ENCODE measurements around the gene SLC7A14.

The SLC7A14 gene

DNA sequence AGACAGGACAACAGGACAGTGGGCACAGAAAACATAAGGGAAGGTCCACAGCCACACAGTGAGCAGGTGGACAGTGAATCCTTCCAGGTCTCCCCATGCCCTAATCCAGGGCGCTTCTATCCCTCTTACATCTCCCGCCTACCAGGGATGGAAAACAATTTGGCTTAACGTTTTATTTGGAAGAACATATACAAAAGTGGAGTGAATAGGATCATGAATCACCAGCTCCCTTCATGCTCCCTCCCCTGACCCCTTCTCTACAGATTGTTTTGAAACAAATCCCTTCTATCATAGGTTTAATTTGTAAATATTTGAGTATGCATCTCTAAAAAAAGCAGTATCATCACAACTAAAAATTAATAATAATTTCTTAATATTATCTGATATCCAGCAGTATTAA lies 114.7 kb downstream of the SLC7A14 start:
- TF ChIP-seq, protein P1, sequence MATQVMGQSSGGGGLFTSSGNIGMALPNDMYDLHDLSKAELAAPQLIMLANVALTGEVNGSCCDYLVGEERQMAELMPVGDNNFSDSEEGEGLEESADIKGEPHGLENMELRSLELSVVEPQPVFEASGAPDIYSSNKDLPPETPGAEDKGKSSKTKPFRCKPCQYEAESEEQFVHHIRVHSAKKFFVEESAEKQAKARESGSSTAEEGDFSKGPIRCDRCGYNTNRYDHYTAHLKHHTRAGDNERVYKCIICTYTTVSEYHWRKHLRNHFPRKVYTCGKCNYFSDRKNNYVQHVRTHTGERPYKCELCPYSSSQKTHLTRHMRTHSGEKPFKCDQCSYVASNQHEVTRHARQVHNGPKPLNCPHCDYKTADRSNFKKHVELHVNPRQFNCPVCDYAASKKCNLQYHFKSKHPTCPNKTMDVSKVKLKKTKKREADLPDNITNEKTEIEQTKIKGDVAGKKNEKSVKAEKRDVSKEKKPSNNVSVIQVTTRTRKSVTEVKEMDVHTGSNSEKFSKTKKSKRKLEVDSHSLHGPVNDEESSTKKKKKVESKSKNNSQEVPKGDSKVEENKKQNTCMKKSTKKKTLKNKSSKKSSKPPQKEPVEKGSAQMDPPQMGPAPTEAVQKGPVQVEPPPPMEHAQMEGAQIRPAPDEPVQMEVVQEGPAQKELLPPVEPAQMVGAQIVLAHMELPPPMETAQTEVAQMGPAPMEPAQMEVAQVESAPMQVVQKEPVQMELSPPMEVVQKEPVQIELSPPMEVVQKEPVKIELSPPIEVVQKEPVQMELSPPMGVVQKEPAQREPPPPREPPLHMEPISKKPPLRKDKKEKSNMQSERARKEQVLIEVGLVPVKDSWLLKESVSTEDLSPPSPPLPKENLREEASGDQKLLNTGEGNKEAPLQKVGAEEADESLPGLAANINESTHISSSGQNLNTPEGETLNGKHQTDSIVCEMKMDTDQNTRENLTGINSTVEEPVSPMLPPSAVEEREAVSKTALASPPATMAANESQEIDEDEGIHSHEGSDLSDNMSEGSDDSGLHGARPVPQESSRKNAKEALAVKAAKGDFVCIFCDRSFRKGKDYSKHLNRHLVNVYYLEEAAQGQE (IDR thresholded peaks at IDR 0.05; ENCODE audit: insufficient read depth in 1 of 2, low read depth in 2 of 2, low read length in 2 of 2): no peak
- TF ChIP-seq SIN3A (IDR thresholded peaks at IDR 0.05; ENCODE audit: borderline replicate concordance, insufficient read depth, low read length) (no peak), POLR2AphosphoS5 (IDR thresholded peaks at IDR 0.05; ENCODE audit: low read depth, low read length) (no peak), FOXP2 (optimal IDR thresholded peaks at IDR 0.05; ENCODE audit: borderline replicate concordance, extremely low read depth, extremely low read length, insufficient read depth) (no peak), TAF1 (IDR thresholded peaks at IDR 0.05; ENCODE audit: borderline replicate concordance, insufficient read depth, low read length) (no peak)

DNA sequence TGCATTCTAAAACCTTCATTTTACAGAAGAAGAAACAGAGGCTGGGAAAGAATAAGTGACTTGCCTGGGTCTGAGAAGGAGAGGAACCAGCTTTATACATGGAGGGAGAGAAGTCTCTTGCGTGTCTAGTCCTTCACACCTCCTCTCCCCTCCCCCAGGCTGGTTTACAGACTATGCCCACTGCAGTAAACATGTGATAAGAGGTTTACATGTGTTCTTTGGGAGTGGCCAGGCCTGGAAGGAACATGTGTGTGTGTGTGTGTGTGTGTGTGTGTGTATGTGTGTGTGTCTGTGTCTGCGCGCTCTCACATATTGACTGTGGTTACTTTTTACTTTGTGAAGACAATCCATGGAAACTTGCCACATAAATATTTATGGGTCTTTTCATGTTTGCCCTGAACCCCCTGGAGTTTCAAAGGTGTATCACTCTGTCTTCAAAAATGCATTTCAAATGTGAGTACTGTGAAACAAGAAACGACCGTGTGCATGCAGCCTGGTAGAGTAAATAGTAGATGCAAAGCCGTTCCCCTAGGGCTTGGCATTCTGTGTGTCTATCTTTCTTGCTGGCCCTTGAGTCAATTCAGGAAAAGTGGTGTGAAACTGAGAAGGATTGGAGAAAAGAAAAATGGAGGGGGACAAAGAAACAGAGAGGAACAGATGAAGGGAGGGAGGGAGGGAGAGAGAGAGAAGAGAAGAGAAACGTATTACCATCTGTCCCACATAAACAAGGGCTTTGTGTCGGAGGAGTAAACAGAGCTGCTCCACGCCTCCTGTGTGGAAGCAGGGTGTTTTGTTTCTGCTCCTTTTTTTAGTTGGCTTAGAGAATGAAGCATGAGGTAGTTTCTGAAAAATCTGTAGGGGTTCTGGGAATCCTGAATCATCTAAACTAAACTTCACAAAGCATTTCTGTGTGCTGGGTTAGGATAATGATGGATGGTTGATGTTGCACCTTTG lies 115.5 kb downstream of the SLC7A14 start:
- TF ChIP-seq TAF1 (IDR thresholded peaks at IDR 0.05; ENCODE audit: borderline replicate concordance, insufficient read depth, low read length): no peak
- peak; percentile 57 for TF ChIP-seq FOXP2 (optimal IDR thresholded peaks at IDR 0.05; ENCODE audit: borderline replicate concordance, extremely low read depth, extremely low read length, insufficient read depth)

DNA sequence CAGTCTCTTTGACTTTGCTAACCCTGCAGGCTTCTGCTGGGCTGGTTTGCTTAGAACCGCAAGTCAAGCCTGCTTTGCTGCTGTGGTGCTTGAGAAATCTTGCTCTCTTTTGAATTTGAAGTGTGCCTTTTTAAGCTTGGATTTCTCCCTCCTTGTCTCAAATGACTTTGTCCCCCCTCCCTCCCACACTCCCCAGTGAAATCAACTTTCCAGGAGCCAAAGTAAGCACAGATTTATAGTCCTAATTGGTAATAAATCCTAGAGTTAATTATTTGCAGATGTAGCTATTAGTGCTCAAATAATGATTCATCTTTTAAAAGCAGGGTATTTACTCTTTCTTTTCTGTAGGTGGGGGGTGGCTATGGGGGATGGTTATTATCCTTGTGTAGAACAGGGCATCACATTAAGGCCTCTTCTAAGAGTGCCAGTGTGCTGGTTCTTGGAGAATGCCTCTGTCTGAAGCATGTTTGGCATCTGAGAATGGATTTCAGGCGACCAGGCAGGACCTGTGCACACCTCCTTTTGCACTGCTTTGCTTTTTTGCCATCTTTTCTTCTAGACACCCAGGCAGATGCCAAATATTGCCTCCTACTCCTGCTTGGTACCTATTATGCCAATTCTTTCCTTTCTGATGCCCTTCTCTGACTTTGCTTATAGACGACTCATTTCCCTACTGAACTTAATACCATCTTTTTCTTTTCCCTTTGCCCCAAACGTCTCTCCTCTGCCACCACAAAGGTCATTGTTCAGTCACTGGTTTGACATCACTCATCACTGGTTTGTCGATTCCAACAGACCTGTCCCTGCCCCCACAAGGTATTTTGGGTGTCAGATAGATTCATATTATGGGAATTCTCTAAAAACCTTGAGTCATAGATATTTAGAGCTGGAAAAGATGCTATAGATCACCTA lies 116.5 kb downstream of the SLC7A14 start:
- no peak for TF ChIP-seq SIN3A (IDR thresholded peaks at IDR 0.05; ENCODE audit: borderline replicate concordance, insufficient read depth, low read length)
- TF ChIP-seq POLR2AphosphoS5 (IDR thresholded peaks at IDR 0.05; ENCODE audit: low read depth, low read length): no peak
- no peak for TF ChIP-seq TAF1 (IDR thresholded peaks at IDR 0.05; ENCODE audit: borderline replicate concordance, insufficient read depth, low read length)
- TF ChIP-seq, protein P1 (IDR thresholded peaks at IDR 0.05; ENCODE audit: insufficient read depth in 1 of 2, low read depth in 2 of 2, low read length in 2 of 2): no peak
- TF ChIP-seq FOXP2 (optimal IDR thresholded peaks at IDR 0.05; ENCODE audit: borderline replicate concordance, extremely low read depth, extremely low read length, insufficient read depth): no peak

DNA sequence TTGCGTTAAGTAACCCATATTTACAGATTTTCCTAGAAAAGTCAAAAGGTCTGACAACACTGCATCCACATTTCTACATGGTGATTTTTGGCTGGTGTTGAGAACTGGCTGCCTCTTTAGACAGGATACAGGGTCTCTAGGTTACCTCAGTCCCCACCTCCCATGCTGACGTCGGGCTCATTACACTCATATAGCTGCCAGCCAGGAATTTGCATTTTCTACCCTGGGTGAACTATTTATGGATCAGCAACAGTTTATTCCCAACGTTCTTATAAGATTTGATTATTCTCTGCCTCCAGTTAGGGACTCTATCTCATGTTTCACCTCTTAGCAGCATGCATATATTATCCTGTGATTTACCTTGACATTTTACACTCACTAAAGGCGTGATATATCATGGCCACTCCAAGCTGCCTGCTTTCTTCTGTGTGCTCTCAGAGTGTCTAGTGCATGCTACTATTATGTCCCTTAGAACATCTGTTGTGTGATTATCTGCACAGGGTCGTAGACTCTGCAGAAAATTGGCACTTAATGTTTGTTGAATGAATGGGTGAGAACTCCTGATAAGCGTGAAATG lies 118.2 kb downstream of the SLC7A14 start:
- TF ChIP-seq, protein P1 (IDR thresholded peaks at IDR 0.05; ENCODE audit: insufficient read depth in 1 of 2, low read depth in 2 of 2, low read length in 2 of 2): no peak
- TF ChIP-seq POLR2AphosphoS5 (IDR thresholded peaks at IDR 0.05; ENCODE audit: low read depth, low read length) (no peak), SIN3A (IDR thresholded peaks at IDR 0.05; ENCODE audit: borderline replicate concordance, insufficient read depth, low read length) (no peak), TAF1 (IDR thresholded peaks at IDR 0.05; ENCODE audit: borderline replicate concordance, insufficient read depth, low read length) (no peak), FOXP2 (optimal IDR thresholded peaks at IDR 0.05; ENCODE audit: borderline replicate concordance, extremely low read depth, extremely low read length, insufficient read depth) (no peak)

DNA sequence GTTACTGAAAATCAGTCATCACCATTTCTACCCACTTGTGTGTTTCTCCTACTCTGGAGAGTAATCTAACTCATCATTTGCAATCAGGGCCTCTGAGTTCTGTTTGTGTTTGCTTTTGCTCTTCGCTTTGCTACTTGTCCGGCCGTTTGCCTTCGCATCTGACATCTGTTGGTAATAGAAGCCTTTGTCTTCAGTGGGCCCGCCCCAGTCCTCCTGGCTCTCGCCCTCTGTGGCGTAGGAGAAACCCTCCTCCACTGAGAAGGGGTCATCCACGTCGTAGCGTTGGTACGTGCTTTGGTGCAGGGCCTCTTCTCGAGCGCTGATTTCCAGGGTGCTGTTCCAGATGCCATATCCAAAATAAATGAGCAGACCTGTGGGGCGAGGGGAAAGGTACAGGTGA lies 118.9 kb downstream of the SLC7A14 start:
- TF ChIP-seq, protein P1 (IDR thresholded peaks at IDR 0.05; ENCODE audit: insufficient read depth in 1 of 2, low read depth in 2 of 2, low read length in 2 of 2): no peak
- no peak for TF ChIP-seq FOXP2 (optimal IDR thresholded peaks at IDR 0.05; ENCODE audit: borderline replicate concordance, extremely low read depth, extremely low read length, insufficient read depth)

Measured in PFSK-1 (cell line).